ENCODE data around the gene KDM1B.
"Not testable (repeated sequence)": the region's sequence is repeated elsewhere in the genome, so short reads cannot be mapped to it uniquely, and the experiment has no call there.

KDM1B gene

GRCh38 chr6:18186540-18187250 is 31.5 kb downstream of the KDM1B start:
- no peak for DNase-seq (ENCODE audit: low read depth in 2 of 2)

DNA sequence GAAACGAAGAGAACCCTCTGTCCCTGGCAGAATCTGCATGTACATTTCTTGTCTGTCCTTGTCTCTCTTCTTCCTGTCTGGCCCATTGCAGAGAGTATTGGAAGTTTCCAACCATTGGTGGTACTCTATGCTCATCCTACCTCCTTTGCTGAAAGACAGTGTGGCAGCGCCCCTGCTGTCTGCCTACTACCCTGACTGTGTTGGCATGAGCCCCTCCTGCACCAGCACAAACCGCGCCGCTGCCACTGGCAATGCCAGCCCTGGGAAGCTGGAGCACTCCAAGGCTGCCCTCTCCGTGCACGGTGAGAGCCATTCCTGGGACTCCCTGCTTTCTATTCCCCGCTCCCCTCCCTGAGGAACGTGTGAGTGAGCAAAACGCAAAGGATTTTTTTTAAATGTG is 32.5 kb downstream of the KDM1B start:
- DNase-seq (ENCODE audit: low read depth in 2 of 2) = no peak

DNA sequence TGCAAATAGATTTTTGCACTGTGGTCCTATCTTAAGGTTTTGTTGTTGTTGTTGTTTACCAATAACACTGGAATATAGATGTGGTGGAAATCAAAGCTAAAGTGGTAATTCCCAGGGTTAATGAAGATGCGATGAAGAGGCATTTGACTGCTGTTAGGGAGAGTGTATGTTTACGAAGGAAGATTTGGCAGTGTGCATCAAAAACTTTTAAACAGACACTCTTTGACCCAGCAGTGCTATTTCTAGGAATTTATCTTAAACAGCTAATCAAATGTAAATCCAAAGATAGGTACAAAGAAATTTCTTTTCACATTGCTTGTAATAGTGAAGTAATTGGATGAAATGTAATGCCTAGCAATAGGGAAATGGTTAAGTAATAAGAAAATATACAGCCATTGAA is 34.0 kb downstream of the KDM1B start:
- no peak for DNase-seq (ENCODE audit: low read depth in 2 of 2)

GRCh38 chr6:18192026-18192425 is 36.8 kb downstream of the KDM1B start:
- no peak for DNase-seq (ENCODE audit: low read depth in 2 of 2)

- DNase-seq (ENCODE audit: low read depth in 2 of 2) = no peak
These were observed 48.6 kb downstream of the KDM1B start for GRCh38 chr6:18203786-18204185.

- DNase-seq (ENCODE audit: low read depth in 2 of 2) = no peak
These were observed 49.5 kb downstream of the KDM1B start for GRCh38 chr6:18204691-18205090.

DNA sequence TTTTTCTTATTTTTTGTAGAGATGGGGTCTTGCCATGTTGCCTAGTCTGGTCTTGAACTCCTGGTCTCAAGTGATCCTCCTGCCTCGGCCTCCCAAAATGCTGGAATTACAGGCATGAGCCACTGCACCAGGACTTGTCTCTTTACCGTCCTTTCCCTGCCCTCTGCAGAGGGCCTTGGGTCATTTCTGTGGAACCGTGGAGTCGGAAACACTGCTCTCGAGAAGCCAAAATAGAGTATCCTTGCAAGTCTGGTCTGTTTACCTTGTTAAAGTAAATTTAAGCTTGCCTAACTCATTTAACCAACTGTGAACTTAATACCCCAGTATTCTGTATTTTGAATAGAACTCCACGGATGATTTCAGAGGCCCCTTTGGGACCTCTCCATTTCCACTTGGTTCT is 51.4 kb downstream of the KDM1B start:
- DNase-seq (ENCODE audit: low read depth in 2 of 2) = no peak

DNA sequence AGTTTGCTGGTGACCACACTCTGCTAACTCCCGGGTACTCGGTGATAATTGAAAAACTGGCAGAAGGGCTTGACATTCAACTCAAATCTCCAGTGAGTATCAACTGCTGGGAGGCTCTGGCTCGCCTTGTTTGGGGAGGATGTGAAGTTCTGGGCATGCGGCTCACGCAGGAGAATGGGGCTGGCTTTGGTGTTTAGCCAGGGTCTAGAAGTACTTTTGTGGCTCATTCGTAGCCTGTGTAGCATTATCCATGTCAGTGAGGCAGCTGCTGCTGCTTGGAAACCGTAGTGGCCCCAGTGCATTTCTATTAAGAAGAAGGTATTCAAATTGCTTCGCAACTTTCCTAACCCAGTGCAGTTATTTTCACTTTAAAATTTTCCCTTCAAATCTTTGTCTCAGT is 52.2 kb downstream of the KDM1B start:
- no peak for DNase-seq (ENCODE audit: low read depth in 2 of 2)

- no peak for DNase-seq (ENCODE audit: low read depth in 2 of 2)
These were observed 52.7 kb downstream of the KDM1B start for GRCh38 chr6:18207949-18208348.

DNA sequence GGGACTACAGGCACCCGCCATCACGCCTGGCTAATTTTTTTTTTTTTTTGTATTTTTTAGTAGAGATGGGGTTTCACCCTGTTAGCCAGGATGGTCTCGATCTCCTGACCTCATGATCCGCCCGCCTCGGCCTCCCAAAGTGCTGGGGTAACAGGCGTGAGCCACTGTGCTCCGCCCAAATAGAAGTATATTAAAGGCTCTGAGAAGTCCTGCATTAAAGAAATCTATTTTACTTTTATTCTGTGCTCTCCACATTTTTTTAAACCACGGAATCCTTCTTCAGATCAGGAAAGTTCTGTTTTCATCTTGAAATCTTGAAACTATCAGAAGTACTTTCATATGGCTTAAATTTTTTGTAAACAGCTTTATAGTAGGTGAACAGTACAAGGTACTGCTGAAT is 53.6 kb downstream of the KDM1B start:
- not testable (repeated sequence) for DNase-seq (ENCODE audit: low read depth in 2 of 2)

GRCh38 chr6:18209539-18210197 is 54.4 kb downstream of the KDM1B start:
- DNase-seq (ENCODE audit: low read depth in 2 of 2) = no peak

- no peak for DNase-seq (ENCODE audit: low read depth in 2 of 2)
These were observed 55.5 kb downstream of the KDM1B start for GRCh38 chr6:18210707-18211106.

DNA sequence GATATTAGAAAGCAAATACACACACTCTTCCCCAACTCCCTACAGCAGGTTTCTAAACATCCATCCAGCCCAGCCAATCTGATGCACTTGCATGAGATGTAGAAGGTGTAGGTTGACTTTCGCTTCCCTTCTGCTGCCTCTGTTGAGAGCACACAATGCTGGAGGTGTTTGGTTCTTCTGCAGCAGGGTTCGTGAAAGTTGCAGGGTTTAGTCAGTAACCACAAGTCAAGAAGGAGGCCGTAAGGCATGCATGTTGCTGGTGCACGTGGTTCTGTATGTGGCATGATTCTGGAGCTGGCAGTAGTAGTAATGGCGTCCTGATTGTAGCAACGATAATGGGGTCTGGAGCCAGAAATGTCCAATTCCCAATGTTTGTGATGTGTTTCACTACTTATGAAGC is 56.1 kb downstream of the KDM1B start:
- DNase-seq (ENCODE audit: low read depth in 2 of 2) = peak in 1 of 2 donors; percentile 7

DNA sequence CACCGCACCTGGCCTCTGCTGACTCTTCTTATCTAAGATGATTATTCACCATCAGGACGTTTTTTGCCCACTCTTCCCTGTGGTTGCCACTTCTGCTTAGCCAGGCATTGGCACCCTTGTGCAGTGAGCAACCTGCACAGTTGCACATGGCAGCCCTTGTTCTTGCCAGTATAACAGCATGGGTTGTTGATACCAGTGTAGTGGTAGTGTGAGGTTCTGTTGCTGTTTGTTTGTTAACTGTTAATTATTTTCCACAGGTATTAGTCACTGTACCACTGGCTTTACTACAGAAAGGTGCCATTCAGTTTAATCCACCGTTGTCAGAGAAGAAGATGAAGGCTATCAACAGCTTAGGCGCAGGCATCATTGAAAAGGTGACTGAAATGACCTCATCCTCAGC is 57.0 kb downstream of the KDM1B start:
- DNase-seq (ENCODE audit: low read depth in 2 of 2) = no peak

DNA sequence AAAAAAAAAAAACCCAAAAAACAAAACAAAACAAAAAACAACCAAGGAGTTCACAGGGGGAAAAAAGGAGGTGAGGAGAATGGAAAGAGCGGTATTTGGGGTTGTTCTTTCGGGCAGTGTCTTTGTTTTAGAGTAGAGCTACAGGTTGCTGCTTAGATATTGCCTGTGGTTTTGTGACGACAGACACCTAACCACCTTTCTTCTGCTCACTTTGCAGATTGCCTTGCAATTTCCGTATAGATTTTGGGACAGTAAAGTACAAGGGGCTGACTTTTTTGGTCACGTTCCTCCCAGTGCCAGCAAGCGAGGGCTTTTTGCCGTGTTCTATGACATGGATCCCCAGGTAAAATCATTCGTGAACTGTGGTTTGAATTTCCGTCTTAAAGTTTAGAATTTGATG is 58.2 kb downstream of the KDM1B start:
- no peak for DNase-seq (ENCODE audit: low read depth in 2 of 2)

- DNase-seq (ENCODE audit: low read depth in 2 of 2) = no peak
These were observed 58.8 kb downstream of the KDM1B start for GRCh38 chr6:18214003-18214402.

- no peak for DNase-seq (ENCODE audit: low read depth in 2 of 2)
These were observed 60.2 kb downstream of the KDM1B start for GRCh38 chr6:18215436-18215835.

DNA sequence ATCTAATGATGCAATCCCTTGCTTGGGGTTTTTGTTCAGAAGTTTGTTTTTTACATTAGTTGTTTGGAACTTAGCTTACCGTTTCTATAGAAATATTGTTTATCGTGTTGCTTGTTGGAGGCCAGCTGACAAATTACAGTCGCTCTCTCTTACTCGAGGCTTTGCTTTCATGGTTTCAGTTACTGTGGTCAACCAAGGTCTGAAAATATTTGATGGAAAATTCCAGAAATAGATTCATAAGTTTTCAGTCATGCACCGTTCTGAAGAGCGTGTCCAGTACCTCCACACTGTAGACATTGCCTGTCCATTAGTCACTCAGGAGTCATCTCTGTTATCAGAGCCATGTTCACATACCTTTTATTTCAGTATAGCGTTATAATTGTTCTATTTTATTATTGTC is 61.2 kb downstream of the KDM1B start:
- DNase-seq (ENCODE audit: low read depth in 2 of 2) = no peak

- no peak for DNase-seq (ENCODE audit: low read depth in 2 of 2)
These were observed 63.0 kb downstream of the KDM1B start for GRCh38 chr6:18218233-18218632.

GRCh38 chr6:18219591-18219990 is 64.4 kb downstream of the KDM1B start:
- no peak for DNase-seq (ENCODE audit: low read depth in 2 of 2)

DNA sequence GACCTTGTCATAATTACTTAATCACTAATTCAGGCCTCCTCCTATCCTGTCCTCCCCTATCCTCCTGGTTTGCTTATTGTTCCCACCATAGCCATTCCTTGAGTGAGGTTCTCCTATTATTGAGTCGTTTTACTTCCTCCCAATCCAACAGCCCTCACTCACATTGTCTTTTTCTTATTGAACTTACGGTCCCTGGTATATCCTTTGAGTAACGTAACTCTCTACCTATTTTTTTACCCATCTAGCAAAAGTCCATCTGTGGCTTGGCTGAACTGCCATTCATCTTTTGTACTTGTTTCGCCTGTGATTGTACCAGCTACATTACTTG is 66.0 kb downstream of the KDM1B start:
- no peak for DNase-seq (ENCODE audit: low read depth in 2 of 2)

GRCh38 chr6:18226451-18227105 is 71.4 kb downstream of the KDM1B start:
- DNase-seq (ENCODE audit: low read depth in 2 of 2) = not testable (repeated sequence)

DNA sequence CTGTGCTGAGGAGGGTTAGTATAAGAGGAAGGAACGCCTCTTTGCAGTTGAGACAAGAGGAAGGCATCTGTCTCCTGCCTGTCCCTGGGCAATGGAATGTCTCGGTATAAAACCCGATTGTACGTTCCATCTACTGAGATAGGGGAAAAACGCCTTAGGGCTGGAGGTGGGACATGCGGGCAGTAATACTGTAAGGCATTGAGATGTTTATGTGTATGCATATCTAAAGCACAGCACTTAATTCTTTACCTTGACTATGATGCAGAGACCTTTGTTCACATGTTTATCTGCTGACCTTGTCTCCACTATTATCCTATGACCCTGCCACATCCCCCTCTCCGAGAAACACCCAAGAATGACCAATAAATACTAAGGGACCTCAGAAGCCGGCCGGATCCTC is 71.9 kb downstream of the KDM1B start:
- DNase-seq (ENCODE audit: low read depth in 2 of 2) = not testable (repeated sequence)

All from stimulated activated CD8-positive, alpha-beta memory T cell treated with anti-CD3 and anti-CD28 coated beads, Interleukin-2, amount 100 ng/mL, for 48 hours (primary cell).